Suprapubic skin (tissue), 4 donors: ENCODE data around the gene WNK2. TPM values are rescaled to one million over a fixed set of nuclear protein-coding genes. Genes with fewer than 3 reads are reported as not detected.

Experiments
- DNase-seq, 2 donors: peaks; one replicate each; pipeline ENCODE4 v3.0.0-alpha.2; 2019; ENCODE audit warnings: low spot score in 2 of 2
- H3K27ac ChIP-seq: fragments of 200-600 bp; sonication (generic); one replicate; pipeline ENCODE4 v1.5.1; 2019
- H3K27me3 ChIP-seq: fragments of 200-600 bp; sonication (generic); one replicate; pipeline ENCODE4 v1.5.1; 2019
- H3K36me3 ChIP-seq: fragments of 200-600 bp; sonication (generic); one replicate; pipeline ENCODE4 v1.5.1; 2019
- H3K4me1 ChIP-seq: fragments of 200-600 bp; sonication (generic); one replicate; pipeline ENCODE4 v1.5.1; 2019
- H3K4me3 ChIP-seq: fragments of 200-600 bp; sonication (generic); one replicate; pipeline ENCODE4 v1.5.1; 2019; ENCODE audit warnings: mild to moderate bottlenecking
- H3K9me3 ChIP-seq: fragments of 200-600 bp; sonication (generic); one replicate; pipeline ENCODE4 v1.5.1; 2019
- CTCF ChIP-seq, 2 donors: fragments of 200-600 bp in 1 of 2; fragments of 450-650 bp in 1 of 2; sonication (generic) in 1 of 2; IDR thresholded peaks; one replicate each; pipeline ENCODE4 v1.5.1; 2016 to 2019; ENCODE audit warnings: antibody characterized with exemption in 2 of 2, mild to moderate bottlenecking in 1 of 2, moderate library complexity in 1 of 2
- EP300 ChIP-seq: sonication (generic); formaldehyde crosslinking; IDR thresholded peaks from one replicate; pipeline ENCODE4 v1.6.1; 2017; ENCODE audit warnings: antibody characterized with exemption
- POLR2A ChIP-seq, 2 donors: fragments of 450-650 bp; IDR thresholded peaks; one replicate each; pipeline ENCODE4 v1.6.1; 2017; ENCODE audit warnings: antibody characterized with exemption in 2 of 2, mild to moderate bottlenecking in 2 of 2, moderate library complexity in 2 of 2
- POLR2AphosphoS5 ChIP-seq, 3 donors: sonication (generic); formaldehyde crosslinking; IDR thresholded peaks; one replicate each; pipeline ENCODE4 v1.6.1; 2017; ENCODE audit warnings: antibody characterized with exemption in 3 of 3
- WGBS: methylation state at CpG from one replicate; pipeline ENCODE4 v1.1.5; 2018; 5-methylcytosine and 5-hydroxymethylcytosine counted together
- total RNA-seq, 4 donors: library from RNA; depleted of rRNA; stranded (reverse); fragments of >200 nt; gene quantifications; one replicate each; pipeline ENCODE4 v1.1.0, GENCODE V29; 2016

The WNK2 gene
- total RNA-seq, 4 donors from 2014 or later = 39.5 to 93.7 (median 45.3) TPM

GRCh38 chr9:93194641-93195040, 10.7 kb downstream of the WNK2 start:
- 50% methylated on average over 3 of the region's 3 CpGs for WGBS
- no peak overlapping the region for H3K27ac ChIP-seq
- no peak for DNase-seq

GRCh38 chr9:93196096-93197055, 12.4 kb downstream of the WNK2 start:
- DNase-seq = no peak
- H3K4me1 ChIP-seq = peaks cover 24% of the 10 kb centered on the region
- TF ChIP-seq POLR2AphosphoS5 (IDR thresholded peaks at IDR 0.05) (no peak), POLR2A (IDR thresholded peaks at IDR 0.05) (no peak), EP300 (no peak), CTCF (IDR thresholded peaks at IDR 0.05) (no peak)
- H3K9me3 ChIP-seq = no peaks in the 10 kb centered on the region
- H3K27ac ChIP-seq = no peak overlapping the region
- H3K27me3 ChIP-seq = no peaks in the 10 kb centered on the region
- 79% methylated on average over 9 of the region's 9 CpGs for WGBS
- H3K36me3 ChIP-seq = no peaks in the 10 kb centered on the region
- H3K4me3 ChIP-seq = no peak overlapping the region

More at GRCh38 chr9:93194641-93195040, 10.7 kb downstream of the WNK2 start:
- Histone ChIP-seq H3K4me3 (no peak overlapping the region), H3K4me1 (peaks cover 20% of the 10 kb centered on the region), H3K36me3 (no peaks in the 10 kb centered on the region), H3K9me3 (no peaks in the 10 kb centered on the region), H3K27me3 (no peaks in the 10 kb centered on the region)
- TF ChIP-seq CTCF (IDR thresholded peaks at IDR 0.05) = no peak
- no peak for TF ChIP-seq POLR2A (IDR thresholded peaks at IDR 0.05)
- TF ChIP-seq EP300 = no peak
- TF ChIP-seq POLR2AphosphoS5 (IDR thresholded peaks at IDR 0.05) = no peak

- peaks cover 26% of the 10 kb centered on the region for H3K4me1 ChIP-seq
These were observed 13.7 kb downstream of the WNK2 start for GRCh38 chr9:93197670-93198069.

GRCh38 chr9:93198117-93198837, 14.3 kb downstream of the WNK2 start:
- peaks cover 21% of the 10 kb centered on the region for H3K4me1 ChIP-seq
- TF ChIP-seq EP300 = no peak
- no peak for TF ChIP-seq POLR2A (IDR thresholded peaks at IDR 0.05)
- TF ChIP-seq CTCF (IDR thresholded peaks at IDR 0.05) = no peak
- TF ChIP-seq POLR2AphosphoS5 (IDR thresholded peaks at IDR 0.05) = no peak
- no peaks in the 10 kb centered on the region for H3K9me3 ChIP-seq
- WGBS = 76% methylated on average over 3 of the region's 10 CpGs
- DNase-seq = no peak
- H3K27ac ChIP-seq = no peak overlapping the region
- H3K4me3 ChIP-seq = no peak overlapping the region
- H3K27me3 ChIP-seq = no peaks in the 10 kb centered on the region
- no peaks in the 10 kb centered on the region for H3K36me3 ChIP-seq

More at GRCh38 chr9:93197670-93198069, 13.7 kb downstream of the WNK2 start:
- Histone ChIP-seq H3K27ac (no peak overlapping the region), H3K27me3 (no peaks in the 10 kb centered on the region), H3K9me3 (no peaks in the 10 kb centered on the region), H3K36me3 (no peaks in the 10 kb centered on the region), H3K4me3 (no peak overlapping the region)
- WGBS = 58% methylated on average over 3 of the region's 9 CpGs
- no peak for DNase-seq
- no peak for TF ChIP-seq POLR2AphosphoS5 (IDR thresholded peaks at IDR 0.05)
- TF ChIP-seq CTCF (IDR thresholded peaks at IDR 0.05) = no peak
- TF ChIP-seq EP300 = no peak
- no peak for TF ChIP-seq POLR2A (IDR thresholded peaks at IDR 0.05)
